ENCODE results near the gene CLIC4. TPM values are rescaled to one million over a fixed set of nuclear protein-coding genes. Genes with fewer than 3 reads are reported as not detected.

CLIC4 gene
- total and polyA plus RNA-seq, 2 experiments from 2014 or later, result 92.5 to 308 TPM

GRCh38 chr1:24711329-24711728 lies 33.9 kb upstream of the CLIC4 start (continued):
- TF ChIP-seq, protein P1, sequence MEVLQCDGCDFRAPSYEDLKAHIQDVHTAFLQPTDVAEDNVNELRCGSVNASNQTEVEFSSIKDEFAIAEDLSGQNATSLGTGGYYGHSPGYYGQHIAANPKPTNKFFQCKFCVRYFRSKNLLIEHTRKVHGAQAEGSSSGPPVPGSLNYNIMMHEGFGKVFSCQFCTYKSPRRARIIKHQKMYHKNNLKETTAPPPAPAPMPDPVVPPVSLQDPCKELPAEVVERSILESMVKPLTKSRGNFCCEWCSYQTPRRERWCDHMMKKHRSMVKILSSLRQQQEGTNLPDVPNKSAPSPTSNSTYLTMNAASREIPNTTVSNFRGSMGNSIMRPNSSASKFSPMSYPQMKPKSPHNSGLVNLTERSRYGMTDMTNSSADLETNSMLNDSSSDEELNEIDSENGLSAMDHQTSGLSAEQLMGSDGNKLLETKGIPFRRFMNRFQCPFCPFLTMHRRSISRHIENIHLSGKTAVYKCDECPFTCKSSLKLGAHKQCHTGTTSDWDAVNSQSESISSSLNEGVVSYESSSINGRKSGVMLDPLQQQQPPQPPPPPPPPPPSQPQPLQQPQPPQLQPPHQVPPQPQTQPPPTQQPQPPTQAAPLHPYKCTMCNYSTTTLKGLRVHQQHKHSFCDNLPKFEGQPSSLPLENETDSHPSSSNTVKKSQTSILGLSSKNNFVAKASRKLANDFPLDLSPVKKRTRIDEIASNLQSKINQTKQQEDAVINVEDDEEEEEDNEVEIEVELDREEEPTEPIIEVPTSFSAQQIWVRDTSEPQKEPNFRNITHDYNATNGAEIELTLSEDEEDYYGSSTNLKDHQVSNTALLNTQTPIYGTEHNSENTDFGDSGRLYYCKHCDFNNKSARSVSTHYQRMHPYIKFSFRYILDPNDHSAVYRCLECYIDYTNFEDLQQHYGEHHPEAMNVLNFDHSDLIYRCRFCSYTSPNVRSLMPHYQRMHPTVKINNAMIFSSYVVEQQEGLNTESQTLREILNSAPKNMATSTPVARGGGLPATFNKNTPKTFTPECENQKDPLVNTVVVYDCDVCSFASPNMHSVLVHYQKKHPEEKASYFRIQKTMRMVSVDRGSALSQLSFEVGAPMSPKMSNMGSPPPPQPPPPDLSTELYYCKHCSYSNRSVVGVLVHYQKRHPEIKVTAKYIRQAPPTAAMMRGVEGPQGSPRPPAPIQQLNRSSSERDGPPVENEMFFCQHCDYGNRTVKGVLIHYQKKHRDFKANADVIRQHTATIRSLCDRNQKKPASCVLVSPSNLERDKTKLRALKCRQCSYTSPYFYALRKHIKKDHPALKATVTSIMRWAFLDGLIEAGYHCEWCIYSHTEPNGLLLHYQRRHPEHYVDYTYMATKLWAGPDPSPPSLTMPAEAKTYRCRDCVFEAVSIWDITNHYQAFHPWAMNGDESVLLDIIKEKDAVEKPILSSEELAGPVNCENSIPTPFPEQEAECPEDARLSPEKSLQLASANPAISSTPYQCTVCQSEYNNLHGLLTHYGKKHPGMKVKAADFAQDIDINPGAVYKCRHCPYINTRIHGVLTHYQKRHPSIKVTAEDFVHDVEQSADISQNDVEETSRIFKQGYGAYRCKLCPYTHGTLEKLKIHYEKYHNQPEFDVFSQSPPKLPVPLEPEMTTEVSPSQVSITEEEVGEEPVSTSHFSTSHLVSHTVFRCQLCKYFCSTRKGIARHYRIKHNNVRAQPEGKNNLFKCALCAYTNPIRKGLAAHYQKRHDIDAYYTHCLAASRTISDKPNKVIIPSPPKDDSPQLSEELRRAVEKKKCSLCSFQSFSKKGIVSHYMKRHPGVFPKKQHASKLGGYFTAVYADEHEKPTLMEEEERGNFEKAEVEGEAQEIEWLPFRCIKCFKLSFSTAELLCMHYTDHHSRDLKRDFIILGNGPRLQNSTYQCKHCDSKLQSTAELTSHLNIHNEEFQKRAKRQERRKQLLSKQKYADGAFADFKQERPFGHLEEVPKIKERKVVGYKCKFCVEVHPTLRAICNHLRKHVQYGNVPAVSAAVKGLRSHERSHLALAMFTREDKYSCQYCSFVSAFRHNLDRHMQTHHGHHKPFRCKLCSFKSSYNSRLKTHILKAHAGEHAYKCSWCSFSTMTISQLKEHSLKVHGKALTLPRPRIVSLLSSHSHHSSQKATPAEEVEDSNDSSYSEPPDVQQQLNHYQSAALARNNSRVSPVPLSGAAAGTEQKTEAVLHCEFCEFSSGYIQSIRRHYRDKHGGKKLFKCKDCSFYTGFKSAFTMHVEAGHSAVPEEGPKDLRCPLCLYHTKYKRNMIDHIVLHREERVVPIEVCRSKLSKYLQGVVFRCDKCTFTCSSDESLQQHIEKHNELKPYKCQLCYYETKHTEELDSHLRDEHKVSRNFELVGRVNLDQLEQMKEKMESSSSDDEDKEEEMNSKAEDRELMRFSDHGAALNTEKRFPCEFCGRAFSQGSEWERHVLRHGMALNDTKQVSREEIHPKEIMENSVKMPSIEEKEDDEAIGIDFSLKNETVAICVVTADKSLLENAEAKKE (CRISPR knock-in tag; IDR thresholded peaks at IDR 0.05), result no peak

DNA sequence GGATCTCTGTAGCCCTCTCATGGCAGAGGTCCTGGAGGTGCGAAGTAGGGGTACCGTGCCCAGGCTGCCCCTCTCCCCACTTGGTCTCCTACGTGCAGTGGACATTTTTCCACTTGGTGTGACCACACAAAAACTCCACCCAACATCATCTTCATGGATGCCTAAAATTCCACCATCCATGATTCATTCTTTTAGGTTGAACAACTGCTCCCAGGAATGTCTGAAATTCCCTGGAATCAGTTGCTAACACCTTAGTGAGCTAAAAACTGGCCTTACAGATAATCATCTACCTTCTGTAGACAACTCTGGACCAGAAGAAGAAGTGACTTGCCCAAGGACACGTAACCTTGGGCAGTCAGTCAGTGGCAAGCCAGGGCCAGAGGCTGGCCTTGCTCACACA lies 32.1 kb upstream of the CLIC4 start:
- no peak overlapping the region for H3K4me2 ChIP-seq
- H3K9me2 ChIP-seq (ENCODE audit: insufficient read depth), result no peaks in the 10 kb centered on the region
- DNase-seq (ENCODE audit: low spot score) (no peak), ATAC-seq (no peak)
- Mint-ChIP-seq H3K27me3 (ENCODE audit: insufficient read depth, low read depth, poor library complexity) (peaks cover 8% of the 10 kb centered on the region), H3K4me1 (no peaks in the 10 kb centered on the region; the same call in 2 of the 3 replicates), H3K36me3 (ENCODE audit: low read depth) (no peaks in the 10 kb centered on the region), H3K27ac (no peak overlapping the region), H3K4me3 (no peak overlapping the region), H3K9me3 (no peaks in the 10 kb centered on the region)
- no peak overlapping the region for H2AFZ ChIP-seq
- H3K36me3 ChIP-seq (ENCODE audit: insufficient read depth), result no peaks in the 10 kb centered on the region
- H3K4me3 ChIP-seq, result no peak overlapping the region
- H3K27ac ChIP-seq (ENCODE audit: low read depth), result no peak overlapping the region
- H4K20me1 ChIP-seq (replicated peaks; ENCODE audit: insufficient read depth), result no peaks in the 10 kb centered on the region
- no peaks in the 10 kb centered on the region for H3K79me2 ChIP-seq (replicated peaks; ENCODE audit: insufficient read depth)
- H3K4me1 ChIP-seq (ENCODE audit: insufficient read depth), result no peaks in the 10 kb centered on the region
- H3F3A ChIP-seq (replicated peaks; ENCODE audit: low read depth), result no peaks in the 10 kb centered on the region
- no peaks in the 10 kb centered on the region for H3K27me3 ChIP-seq (ENCODE audit: insufficient read depth)
- TF ChIP-seq REST (IDR thresholded peaks at IDR 0.05; ENCODE audit: unreplicated experiment) (no peak), ZNF114 (CRISPR knock-in tag; IDR thresholded peaks at IDR 0.05) (no peak), POLR2AphosphoS5 (IDR thresholded peaks at IDR 0.05; ENCODE audit: low read depth) (no peak), ZNF331 (CRISPR knock-in tag; IDR thresholded peaks at IDR 0.05; ENCODE audit: low read depth) (no peak), CREB1 (CRISPR knock-in tag; IDR thresholded peaks at IDR 0.05; ENCODE audit: low read depth) (no peak)
- TF ChIP-seq, protein P1 (CRISPR knock-in tag; IDR thresholded peaks at IDR 0.05), result no peak

Data from GM23338 (cell line).